Measurements from ENCODE around the gene DGKG. TPM values are rescaled to one million over a fixed set of nuclear protein-coding genes. Genes with fewer than 3 reads are reported as not detected.

Gene DGKG
- total RNA-seq, 1 experiment from 2014 or later: 26.1 TPM

GRCh38 chr3:186241910-186242821 lies 119.9 kb downstream of the DGKG start:
- DNase-seq (ENCODE audit: low spot score): peak; percentile 97

- no peak for DNase-seq (ENCODE audit: low spot score)
Measured at GRCh38 chr3:186239321-186239720, 122.7 kb downstream of the DGKG start.

GRCh38 chr3:186237915-186238314 lies 124.1 kb downstream of the DGKG start:
- no peak for DNase-seq (ENCODE audit: low spot score)

- no peak for DNase-seq (ENCODE audit: low spot score)
Measured at GRCh38 chr3:186236357-186237020, 125.5 kb downstream of the DGKG start.

- no peak for DNase-seq (ENCODE audit: low spot score)
Measured at GRCh38 chr3:186235554-186235953, 126.5 kb downstream of the DGKG start.

GRCh38 chr3:186234152-186234551 lies 127.9 kb downstream of the DGKG start:
- no peak for DNase-seq (ENCODE audit: low spot score)

- no peak for DNase-seq (ENCODE audit: low spot score)
Measured at GRCh38 chr3:186226482-186226881, 135.6 kb downstream of the DGKG start.

- DNase-seq (ENCODE audit: low spot score): no peak
Measured at GRCh38 chr3:186225603-186226002, 136.4 kb downstream of the DGKG start.

- no peak for DNase-seq (ENCODE audit: low spot score)
Measured at GRCh38 chr3:186224041-186224610, 137.9 kb downstream of the DGKG start.

GRCh38 chr3:186223476-186223875 lies 138.6 kb downstream of the DGKG start:
- no peak for DNase-seq (ENCODE audit: low spot score)

- no peak for DNase-seq (ENCODE audit: low spot score)
Measured at GRCh38 chr3:186221760-186222378, 140.2 kb downstream of the DGKG start.

GRCh38 chr3:186220911-186221645 lies 141.0 kb downstream of the DGKG start:
- DNase-seq (ENCODE audit: low spot score): no peak

GRCh38 chr3:186220365-186220764 lies 141.7 kb downstream of the DGKG start:
- peak; percentile 72 for DNase-seq (ENCODE audit: low spot score)

- no peak for DNase-seq (ENCODE audit: low spot score)
Measured at GRCh38 chr3:186219211-186219638, 142.8 kb downstream of the DGKG start.

- DNase-seq (ENCODE audit: low spot score): no peak
Measured at GRCh38 chr3:186218421-186218820, 143.6 kb downstream of the DGKG start.

- no peak for DNase-seq (ENCODE audit: low spot score)
Measured at GRCh38 chr3:186217820-186218164, 144.2 kb downstream of the DGKG start.

GRCh38 chr3:186216900-186217819 lies 144.9 kb downstream of the DGKG start:
- no peak for DNase-seq (ENCODE audit: low spot score)

GRCh38 chr3:186214670-186215069 lies 147.4 kb downstream of the DGKG start:
- no peak for DNase-seq (ENCODE audit: low spot score)

GRCh38 chr3:186213946-186214345 lies 148.1 kb downstream of the DGKG start:
- DNase-seq (ENCODE audit: low spot score): no peak

GRCh38 chr3:186212611-186213010 lies 149.4 kb downstream of the DGKG start:
- DNase-seq (ENCODE audit: low spot score): no peak

All from H4 (cell line).